Measurements from ENCODE around the gene DBH.

The DBH gene

GRCh38 chr9:133591116-133591910 is 44.9 kb upstream of the DBH start:
- TF ChIP-seq, protein P1, sequence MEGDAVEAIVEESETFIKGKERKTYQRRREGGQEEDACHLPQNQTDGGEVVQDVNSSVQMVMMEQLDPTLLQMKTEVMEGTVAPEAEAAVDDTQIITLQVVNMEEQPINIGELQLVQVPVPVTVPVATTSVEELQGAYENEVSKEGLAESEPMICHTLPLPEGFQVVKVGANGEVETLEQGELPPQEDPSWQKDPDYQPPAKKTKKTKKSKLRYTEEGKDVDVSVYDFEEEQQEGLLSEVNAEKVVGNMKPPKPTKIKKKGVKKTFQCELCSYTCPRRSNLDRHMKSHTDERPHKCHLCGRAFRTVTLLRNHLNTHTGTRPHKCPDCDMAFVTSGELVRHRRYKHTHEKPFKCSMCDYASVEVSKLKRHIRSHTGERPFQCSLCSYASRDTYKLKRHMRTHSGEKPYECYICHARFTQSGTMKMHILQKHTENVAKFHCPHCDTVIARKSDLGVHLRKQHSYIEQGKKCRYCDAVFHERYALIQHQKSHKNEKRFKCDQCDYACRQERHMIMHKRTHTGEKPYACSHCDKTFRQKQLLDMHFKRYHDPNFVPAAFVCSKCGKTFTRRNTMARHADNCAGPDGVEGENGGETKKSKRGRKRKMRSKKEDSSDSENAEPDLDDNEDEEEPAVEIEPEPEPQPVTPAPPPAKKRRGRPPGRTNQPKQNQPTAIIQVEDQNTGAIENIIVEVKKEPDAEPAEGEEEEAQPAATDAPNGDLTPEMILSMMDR (conservative IDR thresholded peaks at IDR 0.05; ENCODE audit: low read depth): no peak
- H3K27ac ChIP-seq: no peak overlapping the region
- POLR2A ChIA-PET (ENCODE audit: low non-redundant PET): no interaction called here
- CTCF ChIA-PET: interaction anchor here (0.6 to 0.7 kb wide), 3 partner anchors 10 to 190 kb away, joined by 3 to 4 read pairs (median 3); no protein-coding TSS in a partner anchor
- no peak for DNase-seq (ENCODE audit: low spot score)

DNA sequence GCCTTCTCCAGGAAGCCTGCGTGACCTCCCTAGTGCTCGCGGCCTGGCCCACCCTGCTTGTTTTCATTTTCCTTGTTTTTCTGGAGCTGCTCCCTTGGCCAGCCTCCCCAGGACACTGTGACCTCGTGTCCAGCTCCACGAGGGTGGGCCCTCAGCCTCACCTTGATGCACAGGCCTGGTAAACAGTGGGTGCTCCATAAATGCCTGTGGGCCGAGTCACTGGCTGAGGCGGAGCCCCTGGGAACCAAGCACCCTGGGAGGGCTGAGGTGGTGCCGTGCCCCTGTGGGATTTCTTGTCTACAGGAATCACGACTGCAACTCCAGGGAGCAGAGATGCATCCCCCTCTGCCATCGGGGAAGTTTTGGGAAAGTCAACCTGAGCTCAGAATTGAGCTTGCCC is 44.2 kb upstream of the DBH start:
- DNase-seq (ENCODE audit: low spot score): no peak
- H3K27ac ChIP-seq: no peak overlapping the region
- TF ChIP-seq, protein P1 (conservative IDR thresholded peaks at IDR 0.05; ENCODE audit: low read depth): no peak
- ChIA-PET POLR2A (ENCODE audit: low non-redundant PET) (no interaction called here), CTCF (interaction anchor here (0.6 to 0.7 kb wide), 2 partner anchors 94 to 322 kb away, joined by 3 to 4 read pairs; no protein-coding TSS in a partner anchor)

GRCh38 chr9:133592731-133593409 is 43.3 kb upstream of the DBH start:
- CTCF ChIA-PET: interaction anchor here (0.6 to 0.7 kb wide), 2 partner anchors 108 to 323 kb away, joined by 3 read pairs; no protein-coding TSS in a partner anchor
- TF ChIP-seq, protein P1 (conservative IDR thresholded peaks at IDR 0.05; ENCODE audit: low read depth): no peak
- DNase-seq (ENCODE audit: low spot score): no peak
- POLR2A ChIA-PET (ENCODE audit: low non-redundant PET): no interaction called here
- H3K27ac ChIP-seq: no peak overlapping the region

GRCh38 chr9:133593587-133594253 is 42.4 kb upstream of the DBH start:
- H3K27ac ChIP-seq: no peak overlapping the region
- TF ChIP-seq, protein P1 (conservative IDR thresholded peaks at IDR 0.05; ENCODE audit: low read depth): no peak
- POLR2A ChIA-PET (ENCODE audit: low non-redundant PET): no interaction called here
- CTCF ChIA-PET: interaction anchor here (0.5 to 0.6 kb wide), 2 partner anchors 20 to 1759 kb away, joined by 3 read pairs; no protein-coding TSS in a partner anchor
- DNase-seq (ENCODE audit: low spot score): no peak

DNA sequence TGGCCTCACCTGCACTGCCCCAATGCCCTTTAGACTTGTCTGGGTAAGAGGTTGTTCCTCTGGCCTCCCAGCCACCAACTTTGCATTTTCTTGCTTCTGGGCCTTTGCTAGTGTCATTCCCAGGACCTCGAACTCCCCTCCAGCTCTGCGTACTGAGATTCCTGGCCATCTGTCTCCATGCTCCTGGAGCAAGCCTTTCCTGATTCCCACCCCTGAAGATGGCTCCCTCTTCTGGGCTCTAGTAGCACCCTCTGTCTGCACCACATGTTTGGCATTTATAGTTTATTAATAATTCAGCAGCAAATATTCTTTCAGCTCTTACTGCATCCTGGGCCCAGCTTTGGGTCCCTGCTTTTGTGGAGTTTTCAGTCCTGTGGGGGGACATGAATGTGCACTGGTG is 41.9 kb upstream of the DBH start:
- TF ChIP-seq, protein P1 (conservative IDR thresholded peaks at IDR 0.05; ENCODE audit: low read depth): no peak
- H3K27ac ChIP-seq: no peak overlapping the region
- no peak for DNase-seq (ENCODE audit: low spot score)
- ChIA-PET POLR2A (ENCODE audit: low non-redundant PET) (interaction anchor here (0.6 kb wide), 1 partner anchor 217 kb away, joined by 3 read pairs; no protein-coding TSS in a partner anchor), CTCF (interaction anchor here (0.5 to 0.6 kb wide), 2 partner anchors 20 to 1760 kb away, joined by 3 read pairs; no protein-coding TSS in a partner anchor)

DNA sequence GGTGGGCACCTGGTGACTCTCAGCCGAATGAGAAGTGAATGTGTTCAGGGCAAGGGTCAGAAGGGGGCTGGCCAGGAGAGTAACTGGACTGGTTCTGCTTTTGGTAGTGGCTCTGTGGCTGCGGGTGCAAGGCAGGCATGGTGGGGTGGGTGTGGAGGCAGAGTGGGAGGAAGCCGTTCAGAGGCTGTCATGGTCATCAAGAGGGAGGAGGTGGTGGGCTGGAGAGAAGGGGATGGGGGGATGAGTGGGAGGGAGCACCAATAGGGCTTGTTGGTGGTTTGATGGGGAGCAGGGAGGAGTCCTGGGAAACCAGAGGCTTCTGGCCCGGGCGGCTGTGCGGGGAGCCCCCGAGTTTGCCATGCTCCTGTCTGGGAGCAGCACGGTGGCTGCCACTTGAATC is 40.3 kb upstream of the DBH start:
- no peak overlapping the region for H3K27ac ChIP-seq
- no peak for DNase-seq (ENCODE audit: low spot score)
- POLR2A ChIA-PET (ENCODE audit: low non-redundant PET): no interaction called here
- CTCF ChIA-PET: no interaction called here
- TF ChIP-seq, protein P1 (conservative IDR thresholded peaks at IDR 0.05; ENCODE audit: low read depth): no peak

Measured in RWPE1 (cell line).